A549 (cell line): ENCODE measurements around the gene GALNTL6. TPM values are rescaled to one million over a fixed set of nuclear protein-coding genes. Genes with fewer than 3 reads are reported as not detected.

Experiments used
- ATAC-seq, 2 experiments: fragments of 200-7000 bp in 1 of 2; fragments of >200 bp in 1 of 2; cut with Nextera tagmentation in 1 of 2; cut with Tn5 transposase in 1 of 2; 3 replicates each; pipeline versions ENCODE4 v1.8.0 to v1.9.1; 2018 to 2020; ENCODE audit warnings: mild to moderate bottlenecking in 1 of 2, moderate library complexity in 1 of 2
- CTCF ChIA-PET: fragments of 300-600 bp; sonication (Branson Sonifier 250); formaldehyde crosslinking; extraction: SDS; loops from one replicate; lab custom pipeline; 2021; ENCODE audit warnings: antibody characterized with exemption, inconsistent platforms; lab: Yijun Ruan, JAX
- POLR2A ChIA-PET: fragments of 350-600 bp; formaldehyde crosslinking; extraction: SDS; loops from one replicate; lab custom pipeline; 2021; ENCODE audit warnings: antibody characterized with exemption, inconsistent platforms; lab: Yijun Ruan, JAX
- DNase-seq, 2 experiments: peaks; one replicate each; pipeline versions ENCODE4 v3.0.0 to v3.0.0-alpha.2; 2011 to 2016; ENCODE audit warnings: low read depth in 1 of 2, low spot score in 1 of 2
- FAIRE-seq: peaks from 2 replicates; lab custom pipeline; 2011; peaks lifted over from hg19 to GRCh38; lab: Jason Lieb, UNC
- H3K27ac ChIP-seq, 2 experiments: fragments of >200 bp; sonication (Bioruptor Twin); formaldehyde crosslinking; 3 replicates each; pipeline ENCODE4 v1.5.1; 2016 to 2017
- H3K4me1 ChIP-seq: fragments of >200 bp; sonication (Bioruptor Twin); formaldehyde crosslinking; 3 replicates; pipeline ENCODE4 v1.6.1; 2016
- H3K4me2 ChIP-seq: fragments of >200 bp; sonication (Bioruptor Twin); formaldehyde crosslinking; 3 replicates; pipeline ENCODE4 v1.6.1; 2016
- H3K4me3 ChIP-seq: fragments of >200 bp; sonication (Bioruptor Twin); formaldehyde crosslinking; 3 replicates; pipeline ENCODE4 v1.5.1; 2016
- H3K9me3 ChIP-seq: fragments of >200 bp; sonication (Bioruptor Twin); formaldehyde crosslinking; 3 replicates; pipeline ENCODE4 v1.6.1; 2016
- BCL3 ChIP-seq: fragments of >200 bp; sonication (Bioruptor Twin); formaldehyde crosslinking; IDR thresholded peaks from 3 replicates; pipeline ENCODE4 v1.6.1; 2016
- CEBPB ChIP-seq, 2 experiments: fragments of >200 bp in 1 of 2; sonication (Bioruptor Twin) in 1 of 2; formaldehyde crosslinking in 1 of 2; IDR thresholded peaks; 2 replicates each; pipeline ENCODE4 v1.6.1; 2012 to 2016
- CHD2 ChIP-seq: fragments of 150-350 bp; IDR thresholded peaks from 2 replicates; pipeline ENCODE4 v1.6.1; 2014; ENCODE audit warnings: low read length; ENCODE audit not compliant: partially characterized antibody
- CHD4 ChIP-seq: fragments of 200-600 bp; sonication (generic); IDR thresholded peaks from 2 replicates; pipeline ENCODE4 v1.6.1; 2016; ENCODE audit warnings: antibody characterized with exemption, mild to moderate bottlenecking, borderline replicate concordance
- EHMT2 ChIP-seq: fragments of 200-600 bp; sonication (generic); IDR thresholded peaks from 2 replicates; pipeline ENCODE4 v1.6.1; 2016; ENCODE audit warnings: antibody characterized with exemption, low read depth, mild to moderate bottlenecking, moderate library complexity
- EP300 ChIP-seq, 2 experiments: fragments of >200 bp; sonication (Bioruptor Twin); formaldehyde crosslinking; IDR thresholded peaks; 2 replicates in 1 of 2; 3 replicates in 1 of 2; pipeline ENCODE4 v1.6.1; 2016 to 2017
- FOSL2 ChIP-seq, 2 experiments: fragments of 450-650 bp in 1 of 2; fragments of >200 bp in 1 of 2; sonication (Bioruptor Twin) in 1 of 2; formaldehyde crosslinking; IDR thresholded peaks; 2 replicates each; pipeline versions ENCODE4 v1.5.0 to v1.6.1; 2016 to 2020; ENCODE audit warnings: mild to moderate bottlenecking in 1 of 2, moderate library complexity in 1 of 2
- MAFK ChIP-seq: fragments of 450-650 bp; IDR thresholded peaks from 2 replicates; pipeline ENCODE4 v1.6.1; 2014; ENCODE audit not compliant: partially characterized antibody
- NFE2L2 ChIP-seq: fragments of 150-350 bp; conservative IDR thresholded peaks from 2 replicates; pipeline ENCODE4 v1.6.1; 2014; ENCODE audit warnings: low read length
- PBX3 ChIP-seq: IDR thresholded peaks from 2 replicates; pipeline ENCODE4 v1.6.1; 2012
- POLR2AphosphoS2 ChIP-seq: conservative IDR thresholded peaks from 2 replicates; pipeline ENCODE4 v1.6.1; 2012; ENCODE audit warnings: low read length, improper control_type of control experiment, inconsistent platforms
- REST ChIP-seq: fragments of 200-600 bp; sonication (generic); IDR thresholded peaks from 2 replicates; pipeline ENCODE4 v1.6.1; 2016; ENCODE audit warnings: antibody characterized with exemption, mild to moderate bottlenecking, moderate library complexity
- SMC3 ChIP-seq: fragments of >200 bp; sonication (Bioruptor Twin); formaldehyde crosslinking; IDR thresholded peaks from 3 replicates; pipeline ENCODE4 v1.6.1; 2018; ENCODE audit warnings: inconsistent platforms
- TP53 ChIP-seq: fragments of 250-450 bp; sonication (Bioruptor Pico); IDR thresholded peaks from 2 replicates; pipeline ENCODE4 v1.5.0; 2021; ENCODE audit warnings: mild to moderate bottlenecking, moderate library complexity
- USF2 ChIP-seq: fragments of 450-650 bp; IDR thresholded peaks from 2 replicates; pipeline ENCODE4 v1.6.1; 2014; ENCODE audit warnings: antibody characterized with exemption
- WGBS: methylation state at CpG from one replicate; pipeline ENCODE4 v1.1.6; 2017; ENCODE audit errors: missing lambda C conversion rate; 5-methylcytosine and 5-hydroxymethylcytosine counted together
- polyA plus RNA-seq, 4 experiments: library from polyadenylated mRNA; depleted of rRNA in 3 of 4; stranded (reverse); fragments of >200 nt; fragmentation: RNase III in 1 of 4; extraction: RNeasy Plus Mini Kit Qiagen cat#74134 plus additional on column Dnase treatment in 1 of 4; gene quantifications; 2 replicates in 3 of 4; 3 replicates in 1 of 4; pipeline ENCODE4 v1.2.3, GENCODE V29; 2011 to 2017

Gene GALNTL6
- polyA plus RNA-seq, 2 of the 4 experiments (the other 2 are of a cell fraction) = 0.06 to 0.49 TPM

- FAIRE-seq (no peak), ATAC-seq (no peak), DNase-seq (no peak)
- POLR2A ChIA-PET = no interaction called here
- CTCF ChIA-PET = no interaction called here
- H3K4me3 ChIP-seq = no peak overlapping the region
- no peaks in the 10 kb centered on the region for H3K4me1 ChIP-seq
- peak; percentile 57 for TF ChIP-seq MAFK
- no peak for TF ChIP-seq SMC3
- H3K9me3 ChIP-seq = no peaks in the 10 kb centered on the region
- H3K4me2 ChIP-seq = no peak overlapping the region
- no peak overlapping the region for H3K27ac ChIP-seq
Observed at GRCh38 chr4:172040766-172041165, 227.6 kb downstream of the GALNTL6 start.

- H3K4me1 ChIP-seq = no peaks in the 10 kb centered on the region
- no peaks in the 10 kb centered on the region for H3K9me3 ChIP-seq
- DNase-seq (peak in 1 of 2 experiments; percentile 6), FAIRE-seq (no peak), ATAC-seq (no peak)
- no peak for TF ChIP-seq CEBPB (IDR thresholded peaks at IDR 0.05)
- TF ChIP-seq FOSL2 (IDR thresholded peaks at IDR 0.05) = no peak
- peak; percentile 29; the same call in 1 of the 2 replicates for TF ChIP-seq FOSL2 (CRISPR knock-in tag; IDR thresholded peaks at IDR 0.05)
- WGBS = 23% methylated on average over 3 of the region's 3 CpGs
- ChIA-PET POLR2A (no interaction called here), CTCF (no interaction called here)
- no peak overlapping the region for H3K4me3 ChIP-seq
- H3K4me2 ChIP-seq = peak overlapping the region; percentile 28; the same call in 2 of the 3 replicates
- no peak overlapping the region for H3K27ac ChIP-seq
Observed at GRCh38 chr4:172042714-172043114, 229.5 kb downstream of the GALNTL6 start.

- WGBS = 68% methylated on average over 2 of the region's 2 CpGs
- DNase-seq (no peak), FAIRE-seq (no peak), ATAC-seq (no peak)
- ChIA-PET CTCF (no interaction called here), POLR2A (no interaction called here)
- no peaks in the 10 kb centered on the region for H3K9me3 ChIP-seq
- no peak overlapping the region for H3K4me3 ChIP-seq
- H3K4me2 ChIP-seq = no peak overlapping the region
- no peaks in the 10 kb centered on the region for H3K4me1 ChIP-seq
- H3K27ac ChIP-seq = no peak overlapping the region
- TF ChIP-seq BCL3 = no peak
Observed at GRCh38 chr4:172045981-172046380, 232.8 kb downstream of the GALNTL6 start.

GRCh38 chr4:172048666-172049065, 235.5 kb downstream of the GALNTL6 start:
- TF ChIP-seq EP300 (IDR thresholded peaks at IDR 0.05) (no peak), TP53 (no peak), POLR2AphosphoS2 (no peak), EHMT2 (no peak), PBX3 (no peak), USF2 (no peak), REST (no peak), NFE2L2 (no peak), CHD2 (no peak), CHD4 (no peak)
- TF ChIP-seq, all 56 proteins: peak for 0
- ATAC-seq = no peak
- 92% methylated on average over 1 of the region's 1 CpG for WGBS
- ChIA-PET CTCF (no interaction called here), POLR2A (no interaction called here)
- no peaks in the 10 kb centered on the region for H3K4me1 ChIP-seq
- FAIRE-seq = no peak
- H3K9me3 ChIP-seq = no peaks in the 10 kb centered on the region
- DNase-seq = no peak
- H3K4me2 ChIP-seq = no peak overlapping the region
- H3K27ac ChIP-seq = no peak overlapping the region
- no peak overlapping the region for H3K4me3 ChIP-seq
